H9 (cell line): ENCODE measurements around the gene CLMN. TPM values are rescaled to one million over a fixed set of nuclear protein-coding genes. Genes with fewer than 3 reads are reported as not detected.

ENCODE experiments used
- DNase-seq: peaks from one replicate; pipeline ENCODE4 v3.0.0-alpha.2; 2017
- H2AFZ ChIP-seq: one replicate; pipeline ENCODE4 v1.6.1; 2013; ENCODE audit warnings: mild to moderate bottlenecking, low read length, control low read depth, moderate library complexity
- H2AK5ac ChIP-seq: 2 replicates; pipeline ENCODE4 v1.6.1; 2013; ENCODE audit warnings: low read length, control low read depth, mixed read lengths; ENCODE audit not compliant: insufficient read length
- H2BK120ac ChIP-seq: one replicate; pipeline ENCODE4 v1.6.1; 2013; ENCODE audit warnings: low read depth, mild to moderate bottlenecking, low read length, control low read depth, inconsistent platforms; ENCODE audit not compliant: poor library complexity, severe bottlenecking
- H2BK12ac ChIP-seq: 2 replicates; pipeline ENCODE4 v1.6.1; 2013; ENCODE audit warnings: low read length, control low read depth, mixed read lengths, low read depth; ENCODE audit not compliant: insufficient read length
- H2BK15ac ChIP-seq: 2 replicates; pipeline ENCODE4 v1.6.1; 2013; ENCODE audit warnings: low read depth, low read length, control low read depth
- H2BK20ac ChIP-seq: one replicate; pipeline ENCODE4 v1.6.1; 2013; ENCODE audit warnings: low read depth, mild to moderate bottlenecking, low read length, control low read depth, inconsistent platforms; ENCODE audit not compliant: poor library complexity, severe bottlenecking
- H2BK5ac ChIP-seq: 2 replicates; pipeline ENCODE4 v1.6.1; 2013; ENCODE audit warnings: low read length, control low read depth, mixed read lengths; ENCODE audit not compliant: insufficient read length
- H3K14ac ChIP-seq: 2 replicates; pipeline ENCODE4 v1.6.1; 2013; ENCODE audit warnings: low read length, control low read depth; ENCODE audit not compliant: insufficient read depth
- H3K18ac ChIP-seq: 2 replicates; pipeline ENCODE4 v1.6.1; 2013; ENCODE audit warnings: low read depth, mild to moderate bottlenecking, mixed read lengths, low read length, control low read depth; ENCODE audit not compliant: insufficient read length
- H3K23ac ChIP-seq: 2 replicates; pipeline ENCODE4 v1.6.1; 2013; ENCODE audit warnings: low read length, control low read depth, mixed read lengths, low read depth; ENCODE audit not compliant: insufficient read length
- H3K23me2 ChIP-seq: 2 replicates; pipeline ENCODE4 v1.6.1; 2013; ENCODE audit warnings: low read depth, mild to moderate bottlenecking, mixed read lengths, low read length, control low read depth; ENCODE audit not compliant: insufficient read length, poor library complexity, severe bottlenecking
- H3K27ac ChIP-seq: 2 replicates; pipeline ENCODE4 v1.5.1; 2013; ENCODE audit warnings: low read length, control low read depth, mixed read lengths, low read depth; ENCODE audit not compliant: insufficient read length
- H3K27me3 ChIP-seq: 2 replicates; pipeline ENCODE4 v1.6.1; 2013; ENCODE audit warnings: low read length, control low read depth, inconsistent platforms; ENCODE audit not compliant: insufficient read depth
- H3K4ac ChIP-seq: 2 replicates; pipeline ENCODE4 v1.6.1; 2013; ENCODE audit warnings: low read depth, mild to moderate bottlenecking, control low read depth, inconsistent platforms, low read length, moderate library complexity
- H3K4me1 ChIP-seq: 2 replicates; pipeline ENCODE4 v1.6.1; 2013; ENCODE audit warnings: low read length, control low read depth, inconsistent platforms; ENCODE audit not compliant: insufficient read depth
- H3K4me2 ChIP-seq: 2 replicates; pipeline ENCODE4 v1.6.1; 2013; ENCODE audit warnings: low read length, control low read depth, mixed read lengths; ENCODE audit not compliant: insufficient read length, insufficient read depth
- H3K56ac ChIP-seq: 2 replicates; pipeline ENCODE4 v1.6.1; 2013; ENCODE audit warnings: low read depth, mild to moderate bottlenecking, mixed read lengths, low read length, control low read depth; ENCODE audit not compliant: insufficient read length
- H3K79me1 ChIP-seq: 2 replicates; pipeline ENCODE4 v1.6.1; 2013; ENCODE audit warnings: low read depth, mild to moderate bottlenecking, moderate library complexity, low read length, control low read depth, inconsistent platforms; ENCODE audit not compliant: insufficient read depth, poor library complexity, severe bottlenecking
- H3K79me2 ChIP-seq: 2 replicates; pipeline ENCODE4 v1.6.1; 2013; ENCODE audit warnings: low read length, control low read depth, inconsistent platforms; ENCODE audit not compliant: insufficient read depth
- H3K9ac ChIP-seq: 2 replicates; pipeline ENCODE4 v1.6.1; 2013; ENCODE audit warnings: low read length, control low read depth, mixed read lengths; ENCODE audit not compliant: insufficient read length; ENCODE audit errors: extremely low read depth
- H3K9me3 ChIP-seq: one replicate; pipeline ENCODE4 v1.6.1; 2013; ENCODE audit warnings: low read depth, low read length, inconsistent platforms; ENCODE audit not compliant: control insufficient read depth
- H3T11ph ChIP-seq: one replicate; pipeline ENCODE4 v1.6.1; 2013; ENCODE audit warnings: mild to moderate bottlenecking, low read length, control low read depth, inconsistent platforms
- H4K20me1 ChIP-seq: one replicate; pipeline ENCODE4 v1.6.1; 2013; ENCODE audit not compliant: control insufficient read depth, insufficient read length, insufficient read depth
- H4K5ac ChIP-seq: 2 replicates; pipeline ENCODE4 v1.6.1; 2013; ENCODE audit warnings: low read depth, mild to moderate bottlenecking, mixed read lengths, low read length, control low read depth; ENCODE audit not compliant: insufficient read length
- H4K8ac ChIP-seq: replicated peaks from 2 replicates; pipeline ENCODE4 v1.6.1; 2013; ENCODE audit warnings: low read length, control low read depth, mixed read lengths, low read depth; ENCODE audit not compliant: insufficient read length
- H4K91ac ChIP-seq: 2 replicates; pipeline ENCODE4 v1.6.1; 2013; ENCODE audit warnings: low read depth, mild to moderate bottlenecking, moderate library complexity, mixed read lengths, low read length, control low read depth; ENCODE audit not compliant: insufficient read length
- H3K27ac Mint-ChIP-seq, 3 experiments: 2 replicates in 2 of 3; 3 replicates in 1 of 3; pipeline ENCODE4 v1.8.0; 2020 to 2021; ENCODE audit warnings: mixed read lengths in 3 of 3, mild to moderate bottlenecking in 1 of 3, moderate library complexity in 1 of 3
- H3K27me3 Mint-ChIP-seq: 2 replicates; pipeline ENCODE4 v1.8.0; 2021; ENCODE audit warnings: low read depth, mild to moderate bottlenecking, moderate library complexity, mixed read lengths
- H3K36me3 Mint-ChIP-seq, 3 experiments: 2 replicates in 2 of 3; 3 replicates in 1 of 3; pipeline ENCODE4 v1.8.0; 2020 to 2021; ENCODE audit warnings: low read depth in 3 of 3, mixed read lengths in 3 of 3; ENCODE audit not compliant: insufficient read depth in 1 of 3
- H3K4me1 Mint-ChIP-seq, 2 experiments: 2 replicates each; pipeline ENCODE4 v1.8.0; 2020; ENCODE audit warnings: mixed read lengths in 2 of 2
- H3K4me3 Mint-ChIP-seq, 2 experiments: 2 replicates in 1 of 2; 3 replicates in 1 of 2; pipeline ENCODE4 v1.8.0; 2020 to 2021; ENCODE audit warnings: mild to moderate bottlenecking in 2 of 2, mixed read lengths in 2 of 2, moderate library complexity in 1 of 2
- H3K9me3 Mint-ChIP-seq, 2 experiments: 2 replicates in 1 of 2; 3 replicates in 1 of 2; pipeline ENCODE4 v1.8.0; 2020; ENCODE audit warnings: mild to moderate bottlenecking in 2 of 2, mixed read lengths in 2 of 2, moderate library complexity in 1 of 2
- WGBS: extraction: QIAGEN DNeasy Blood & Tissue Kit; methylation state at CpG from one replicate; pipeline ENCODE4 v1.1.7; 2013; ENCODE audit warnings: missing lambda C conversion rate, low lambda C conversion rate, mixed read lengths; ENCODE audit not compliant: insufficient read length; ENCODE audit errors: extremely low coverage; 5-methylcytosine and 5-hydroxymethylcytosine counted together
- total RNA-seq: library from RNA; stranded (reverse); gene quantifications from 2 replicates; pipeline ENCODE4 v1.2.1, GENCODE V29; 2021
- TF ChIP-seq, protein P1 (sequence below): fragments of 200-600 bp; sonication (generic); conservative IDR thresholded peaks from 3 replicates; pipeline ENCODE4 v1.8.0; 2021; ENCODE audit warnings: antibody characterized with exemption, mild to moderate bottlenecking

Gene CLMN
- total RNA-seq, 1 experiment from 2014 or later, result 7.6 TPM

DNA sequence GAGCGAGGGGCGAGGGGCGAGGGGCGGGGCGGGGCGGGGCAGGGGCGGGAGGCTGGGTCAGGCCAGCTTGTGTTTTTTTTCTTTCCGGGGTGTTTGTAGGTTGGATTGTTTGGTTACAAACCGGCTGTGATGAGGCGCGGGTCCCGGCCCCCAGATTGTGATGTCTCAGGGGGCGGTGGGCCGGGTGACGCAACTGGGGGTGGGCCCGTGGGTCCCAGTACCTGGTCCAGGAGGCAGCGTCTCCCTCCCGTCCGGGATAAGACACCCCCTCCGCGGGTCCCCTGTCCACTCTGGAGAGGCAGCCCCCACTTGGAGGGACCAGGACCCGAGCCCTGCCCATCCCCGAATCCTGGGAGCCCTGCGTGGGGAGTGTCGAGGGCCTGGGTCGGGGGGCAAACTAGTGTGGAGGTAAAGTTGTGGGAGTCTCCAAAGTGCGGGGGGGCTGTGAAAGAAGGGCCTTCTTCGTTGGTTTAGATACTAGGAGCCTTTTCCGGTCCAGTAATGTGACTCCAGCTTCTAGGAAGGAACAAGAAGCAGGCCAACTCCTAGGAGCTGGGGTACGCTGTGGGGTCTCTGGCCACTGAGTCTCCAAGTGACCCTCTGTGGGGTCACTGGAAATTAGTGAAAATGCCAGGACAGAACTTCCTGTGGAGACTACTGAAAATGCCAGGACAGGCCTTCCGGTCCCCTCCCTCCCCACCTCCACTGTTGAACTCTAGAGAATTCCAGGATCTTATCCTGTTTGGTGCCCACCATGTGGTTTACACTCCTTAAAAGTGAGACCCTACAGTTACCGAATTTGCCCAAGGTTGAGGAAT lies 579 bp upstream of the CLMN start:
- peaks cover 3% of the 10 kb centered on the region for H3K23me2 ChIP-seq
- no peak overlapping the region for H3K18ac ChIP-seq
- H2BK20ac ChIP-seq, result no peak overlapping the region
- H3K4ac ChIP-seq, result no peak overlapping the region
- no peak overlapping the region for H4K8ac ChIP-seq
- H3K27ac Mint-ChIP-seq, result no peak overlapping the region
- no peak overlapping the region for H3T11ph ChIP-seq
- no peaks in the 10 kb centered on the region for H3K9me3 ChIP-seq
- no peak overlapping the region for H3K14ac ChIP-seq
- H3K56ac ChIP-seq, result no peak overlapping the region
- no peak overlapping the region for H2BK12ac ChIP-seq
- H3K4me1 Mint-ChIP-seq, result peaks cover 19 to 23% of the 10 kb centered on the region in 2 experiments
- H3K9me3 Mint-ChIP-seq, result no peaks in the 10 kb centered on the region
- no peaks in the 10 kb centered on the region for H3K36me3 Mint-ChIP-seq
- H3K79me1 ChIP-seq, result no peaks in the 10 kb centered on the region
- H3K27ac ChIP-seq, result no peak overlapping the region
- H3K79me2 ChIP-seq, result no peaks in the 10 kb centered on the region
- no peak overlapping the region for H2BK15ac ChIP-seq
- no peak overlapping the region for H4K5ac ChIP-seq
- no CpG with 5 or more reads among the region's 32 CpGs for WGBS
- H3K9ac ChIP-seq, result no peak overlapping the region
- peak overlapping the region; percentile 18 for H3K4me2 ChIP-seq
- H3K27me3 ChIP-seq, result peaks cover 5% of the 10 kb centered on the region; the same call in 1 of the 2 replicates
- H4K91ac ChIP-seq, result no peak overlapping the region
- no peaks in the 10 kb centered on the region for H3K4me1 ChIP-seq
- H4K20me1 ChIP-seq, result no peaks in the 10 kb centered on the region
- no peak overlapping the region for H2BK120ac ChIP-seq
- H3K23ac ChIP-seq, result no peak overlapping the region
- peaks cover 69% of the 10 kb centered on the region for H3K27me3 Mint-ChIP-seq
- no peak overlapping the region for H2AFZ ChIP-seq
- DNase-seq, result peak; percentile 51
- peak overlapping the region; percentile 61 to 84 for H3K4me3 Mint-ChIP-seq
- no peak overlapping the region for H2BK5ac ChIP-seq
- TF ChIP-seq, protein P1, sequence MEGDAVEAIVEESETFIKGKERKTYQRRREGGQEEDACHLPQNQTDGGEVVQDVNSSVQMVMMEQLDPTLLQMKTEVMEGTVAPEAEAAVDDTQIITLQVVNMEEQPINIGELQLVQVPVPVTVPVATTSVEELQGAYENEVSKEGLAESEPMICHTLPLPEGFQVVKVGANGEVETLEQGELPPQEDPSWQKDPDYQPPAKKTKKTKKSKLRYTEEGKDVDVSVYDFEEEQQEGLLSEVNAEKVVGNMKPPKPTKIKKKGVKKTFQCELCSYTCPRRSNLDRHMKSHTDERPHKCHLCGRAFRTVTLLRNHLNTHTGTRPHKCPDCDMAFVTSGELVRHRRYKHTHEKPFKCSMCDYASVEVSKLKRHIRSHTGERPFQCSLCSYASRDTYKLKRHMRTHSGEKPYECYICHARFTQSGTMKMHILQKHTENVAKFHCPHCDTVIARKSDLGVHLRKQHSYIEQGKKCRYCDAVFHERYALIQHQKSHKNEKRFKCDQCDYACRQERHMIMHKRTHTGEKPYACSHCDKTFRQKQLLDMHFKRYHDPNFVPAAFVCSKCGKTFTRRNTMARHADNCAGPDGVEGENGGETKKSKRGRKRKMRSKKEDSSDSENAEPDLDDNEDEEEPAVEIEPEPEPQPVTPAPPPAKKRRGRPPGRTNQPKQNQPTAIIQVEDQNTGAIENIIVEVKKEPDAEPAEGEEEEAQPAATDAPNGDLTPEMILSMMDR, result no peak
- no peak overlapping the region for H2AK5ac ChIP-seq
